NCI-H748 (cell line): ENCODE results near the gene RACK1.

Experiments
- DNase-seq: peaks from one replicate; lab custom pipeline; 2025; ENCODE audit not compliant: unreplicated experiment; lab: John Stamatoyannopoulos, UW

The RACK1 gene

GRCh38 chr5:181259974-181260719 lies 16.4 kb upstream of the RACK1 start:
- no peak for DNase-seq

DNA sequence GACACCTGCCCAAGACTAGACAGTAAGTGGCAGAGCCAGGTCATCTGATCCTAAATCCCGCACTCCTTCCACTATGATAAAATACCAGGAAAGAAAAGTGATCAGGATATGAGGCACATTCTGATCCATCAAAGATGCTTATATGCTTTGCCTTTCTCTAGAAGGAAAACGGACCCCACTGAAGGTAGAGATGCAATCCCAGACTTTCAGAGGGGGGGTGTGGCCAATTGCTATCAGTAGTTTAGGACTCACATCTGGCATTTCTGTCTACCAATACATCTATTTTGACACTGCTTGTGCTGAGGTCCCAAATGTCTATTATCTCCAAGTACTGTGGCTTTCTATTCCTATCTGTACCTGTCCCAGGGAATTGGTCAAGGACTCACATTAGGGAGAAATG lies 15.6 kb upstream of the RACK1 start:
- no peak for DNase-seq

DNA sequence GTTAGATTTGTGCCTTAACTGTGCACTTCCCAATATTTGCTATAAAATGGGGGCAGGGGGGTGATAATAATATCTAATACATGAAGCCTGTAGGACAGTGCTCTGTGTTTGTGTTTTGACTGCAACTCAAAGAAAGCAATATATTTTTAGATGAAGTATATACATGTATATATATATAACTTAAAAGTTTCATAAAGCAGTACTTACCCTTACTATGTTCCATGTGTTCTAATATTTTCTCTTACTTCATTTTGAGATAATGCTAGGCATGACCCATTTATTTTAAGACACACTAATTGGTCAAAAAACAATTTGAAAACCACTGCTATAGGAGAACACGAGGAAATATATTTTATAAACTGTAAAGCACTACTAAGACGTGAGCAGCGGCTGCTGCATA lies 14.9 kb upstream of the RACK1 start:
- no peak for DNase-seq

DNA sequence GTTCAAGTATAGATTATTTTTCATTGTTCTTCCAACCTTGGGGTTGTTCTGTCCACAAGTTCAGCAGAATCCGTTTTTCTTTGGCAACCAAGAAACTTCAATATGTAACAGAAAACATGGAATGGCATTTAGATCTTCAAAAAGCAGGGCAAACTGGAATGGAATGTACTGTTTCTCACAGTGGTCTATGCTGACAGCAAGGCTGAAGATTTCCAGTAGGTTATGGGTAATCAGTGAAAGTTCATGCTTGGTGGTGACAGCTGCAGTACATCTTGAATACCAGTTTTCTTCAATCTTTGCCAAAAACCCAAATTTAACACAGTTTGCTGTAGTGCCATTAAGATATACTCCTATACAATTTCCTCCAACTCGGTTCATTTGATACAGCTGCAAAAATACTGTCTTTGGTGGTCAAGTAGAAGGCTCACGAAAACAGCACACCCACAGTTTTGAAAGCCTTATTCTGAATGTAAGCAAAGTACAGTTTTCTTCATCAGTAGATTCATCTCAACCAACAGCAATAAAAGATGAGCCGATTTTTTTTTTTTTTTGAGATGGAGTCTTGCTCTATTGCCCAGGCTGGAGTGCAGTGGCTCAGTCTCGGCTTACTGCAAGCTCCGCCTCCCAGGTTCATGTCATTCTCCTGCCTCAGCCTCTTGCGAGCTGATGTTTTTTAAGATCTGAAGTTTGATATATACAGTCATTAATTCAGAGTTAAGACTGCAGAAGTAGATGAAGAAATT lies 12.3 kb upstream of the RACK1 start:
- no peak for DNase-seq

GRCh38 chr5:181255276-181255675 lies 11.6 kb upstream of the RACK1 start:
- DNase-seq = no peak

DNA sequence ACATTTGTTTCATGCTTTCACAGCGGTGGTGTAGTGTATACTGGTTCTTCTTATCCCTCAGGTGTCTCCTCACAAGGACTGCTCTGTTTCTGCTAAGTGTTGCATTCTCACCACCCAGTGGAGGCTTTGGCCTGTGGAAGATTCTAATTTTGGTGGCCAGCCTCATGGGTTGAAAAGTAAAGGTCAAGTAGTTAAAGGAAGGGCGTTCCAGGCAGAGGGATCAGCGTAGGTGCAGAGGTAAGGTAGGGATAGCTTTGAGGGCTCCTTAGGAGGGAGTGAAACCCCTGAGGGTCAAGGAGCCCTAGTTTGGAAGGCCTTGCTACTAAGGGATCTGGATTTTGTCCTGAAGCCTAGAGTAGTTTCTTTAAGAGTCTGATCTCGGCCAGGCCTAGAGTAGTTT lies 4.6 kb upstream of the RACK1 start:
- DNase-seq = no peak

DNA sequence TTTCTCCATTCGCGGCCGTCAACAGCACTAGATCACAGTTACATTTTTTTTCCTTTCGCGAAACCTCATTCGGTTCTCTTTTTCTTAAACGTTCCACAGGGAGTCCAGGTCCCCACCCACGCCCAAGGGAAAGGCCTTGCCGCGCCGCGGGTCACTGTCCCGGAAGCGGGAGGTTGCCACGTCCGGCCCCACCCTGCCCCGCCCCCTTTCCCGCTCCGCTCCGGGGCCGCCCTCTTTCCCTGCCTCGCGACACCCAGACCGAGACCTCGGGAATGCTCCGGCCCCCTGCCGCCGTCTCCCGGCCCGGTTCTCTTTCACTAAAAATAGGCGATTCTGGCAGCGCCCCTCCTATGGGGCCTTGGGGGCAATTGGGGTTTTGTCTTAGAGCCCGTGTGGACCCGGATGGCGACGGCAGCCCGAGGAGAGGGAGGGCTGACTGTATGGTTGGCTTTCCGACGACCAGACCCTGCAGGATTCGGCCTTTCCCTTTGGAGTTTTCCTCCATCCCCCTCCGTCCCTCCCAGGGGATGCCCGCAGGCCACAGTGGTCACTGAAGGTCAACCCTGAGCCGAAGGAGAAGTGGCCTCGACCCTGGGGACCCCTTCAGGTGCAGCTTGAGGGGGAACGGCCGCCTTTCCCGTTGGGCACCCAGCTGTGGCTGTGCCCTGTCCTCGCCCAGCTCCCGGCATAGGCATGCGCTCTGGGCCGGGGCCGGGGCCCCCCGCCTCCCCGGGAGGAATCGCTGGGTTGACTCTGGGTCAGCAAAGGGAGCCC lies 2.8 kb upstream of the RACK1 start:
- DNase-seq = no peak

DNA sequence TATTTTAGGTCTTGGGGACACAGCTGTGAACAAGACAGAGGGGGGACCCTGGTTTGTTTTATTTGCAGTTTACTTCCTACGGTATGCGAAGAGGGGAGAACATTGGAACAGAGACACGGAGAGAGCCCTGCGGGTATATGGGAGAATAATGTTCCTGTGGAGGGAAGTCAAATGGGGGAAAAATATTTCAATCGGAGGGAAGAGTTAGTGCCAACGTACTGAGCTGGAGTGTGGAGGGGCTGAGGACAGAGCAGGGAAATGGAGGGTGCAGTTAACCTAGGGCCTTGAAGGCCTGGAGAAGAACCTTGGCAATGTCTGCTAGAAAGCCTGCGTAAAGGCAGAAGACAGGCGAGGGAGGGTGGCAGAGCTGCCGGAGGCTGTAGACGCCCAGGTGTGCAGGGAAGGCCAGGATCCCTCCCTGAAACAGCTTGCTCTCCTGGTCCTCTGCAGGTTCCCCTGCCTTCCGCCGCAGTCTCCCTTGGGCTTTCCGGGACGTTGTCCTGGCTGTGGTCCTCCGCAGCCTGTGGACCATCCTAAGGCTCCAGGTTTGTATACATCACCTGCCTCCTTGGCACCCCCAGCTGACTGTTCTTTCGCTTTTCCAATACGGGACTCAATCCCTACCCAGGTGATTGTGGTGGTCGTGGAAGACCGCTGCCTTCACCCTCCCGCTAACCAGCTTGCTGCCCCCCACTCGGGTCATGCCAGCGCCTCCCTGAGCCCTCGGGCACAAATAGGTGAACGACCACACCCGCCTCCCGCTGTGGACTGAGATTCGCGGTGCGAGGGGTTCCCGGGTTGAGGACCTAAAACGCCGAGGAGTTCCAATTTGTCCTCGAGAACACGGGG lies 1.9 kb upstream of the RACK1 start:
- no peak for DNase-seq

- DNase-seq = no peak
Observed at GRCh38 chr5:181243018-181243563, 615 bp downstream of the RACK1 start.

DNA sequence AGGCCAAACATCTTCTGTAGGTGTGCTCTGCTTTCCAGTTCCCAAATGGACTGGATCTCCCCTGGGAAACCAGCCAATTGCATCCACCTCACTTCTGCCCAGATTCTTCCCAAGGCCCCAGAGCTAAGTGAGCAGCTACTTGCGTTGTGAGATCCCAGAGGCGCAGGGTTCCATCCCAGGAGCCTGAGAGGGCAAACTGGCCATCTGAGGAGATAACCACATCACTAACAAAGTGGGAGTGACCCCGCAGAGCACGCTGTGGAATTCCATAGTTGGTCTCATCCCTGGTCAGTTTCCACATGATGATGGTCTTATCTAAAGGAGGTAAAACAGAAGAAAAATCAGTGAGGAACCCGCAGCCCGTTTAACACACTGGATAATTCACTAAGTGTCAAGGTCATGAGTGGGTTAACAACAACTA lies 1.7 kb downstream of the RACK1 start:
- no peak for DNase-seq

- DNase-seq = no peak
Observed at GRCh38 chr5:181241393-181241975, 2.2 kb downstream of the RACK1 start.

DNA sequence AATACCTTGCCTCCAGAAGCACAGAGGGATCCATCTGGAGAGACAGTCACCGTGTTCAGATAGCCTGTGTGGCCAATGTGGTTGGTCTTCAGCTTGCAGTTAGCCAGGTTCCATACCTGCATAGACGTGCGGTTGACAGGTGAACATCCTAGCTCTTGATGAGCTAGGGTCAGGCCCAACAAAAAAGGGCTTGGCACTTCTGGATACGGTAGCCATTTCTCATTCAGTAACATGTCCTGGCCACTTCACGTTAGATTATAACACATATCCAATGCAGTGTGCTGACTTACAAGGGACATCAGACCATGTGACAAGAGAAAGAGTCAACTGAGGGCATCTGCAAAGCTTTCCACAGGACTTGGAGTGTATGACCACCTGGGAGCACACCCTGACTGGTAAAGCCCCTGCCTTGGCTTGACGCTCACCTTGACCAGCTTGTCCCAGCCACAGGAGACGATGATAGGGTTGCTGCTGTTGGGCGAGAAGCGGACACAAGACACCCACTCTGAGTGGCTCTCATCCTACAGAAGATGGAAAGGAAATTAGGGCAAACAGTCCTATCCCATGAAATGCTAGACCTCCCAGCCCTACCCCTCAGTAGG lies 4.5 kb downstream of the RACK1 start:
- DNase-seq = no peak

- no peak for DNase-seq
Observed at GRCh38 chr5:181237729-181238385, 5.8 kb downstream of the RACK1 start.

- no peak for DNase-seq
Observed at GRCh38 chr5:181236954-181237641, 6.6 kb downstream of the RACK1 start.

GRCh38 chr5:181236471-181236870 lies 7.2 kb downstream of the RACK1 start:
- no peak for DNase-seq

DNA sequence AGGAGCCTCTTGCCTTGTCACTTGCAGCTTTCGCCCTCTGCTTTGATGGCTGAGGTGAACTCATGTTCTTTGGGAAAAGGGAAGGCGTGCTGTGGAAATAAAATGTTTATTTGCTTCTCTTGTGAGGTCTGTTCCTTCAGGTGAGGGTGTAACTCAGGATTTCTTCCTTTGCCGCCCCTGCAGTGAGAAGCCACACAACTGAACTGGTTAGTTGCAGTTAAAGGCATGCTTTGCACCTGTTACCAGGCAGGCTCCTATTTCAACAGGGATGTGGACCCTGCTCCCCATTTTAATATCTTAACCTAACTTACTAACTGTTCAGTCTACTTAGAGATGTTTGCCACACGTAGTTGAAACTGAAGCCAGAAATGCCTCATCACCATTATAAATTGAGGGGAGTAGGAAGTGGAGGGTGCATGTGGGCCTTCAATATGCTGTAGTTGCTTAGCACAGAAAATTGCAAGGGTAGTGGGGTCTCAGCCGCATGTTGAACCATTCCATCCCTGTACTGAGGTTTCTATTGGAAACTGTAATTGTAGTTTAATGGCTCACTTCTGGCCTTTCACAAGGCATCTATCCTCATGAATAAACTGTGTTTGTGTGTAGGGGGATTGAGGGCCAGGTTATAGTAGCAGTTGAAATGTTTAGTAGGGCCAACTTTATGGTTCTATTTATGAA lies 7.9 kb downstream of the RACK1 start:
- DNase-seq = no peak

- no peak for DNase-seq
Observed at GRCh38 chr5:181235323-181235688, 8.4 kb downstream of the RACK1 start.
